Endothelial cell of umbilical vein (primary cell): ENCODE results near the gene TEN1. TPM values are rescaled to one million over a fixed set of nuclear protein-coding genes. Genes with fewer than 3 reads are reported as not detected.

Experiments used
- BruUV-seq: library from RNA; stranded (reverse); fragments of 400-500 nt; replicated peaks from 2 replicates; lab custom pipeline; 2021; lab: Mats Ljungman, UMichigan
- CTCF ChIA-PET: fragments of 300-600, 350-600 bp; sonication (Branson Sonifier 250); formaldehyde crosslinking; loops from one replicate; lab custom pipeline; 2021; ENCODE audit warnings: antibody characterized with exemption, inconsistent platforms; lab: Charles Lee
- POLR2A ChIA-PET: fragments of 300-600, 350-600 bp; sonication (Branson Sonifier 250); formaldehyde crosslinking; loops from one replicate; lab custom pipeline; 2021; ENCODE audit warnings: antibody characterized with exemption, inconsistent platforms; lab: Charles Lee
- DNase-seq: peaks from one replicate; pipeline ENCODE4 v3.0.0-alpha.2; 2011; ENCODE audit warnings: low read depth, low spot score
- FAIRE-seq: peaks from 2 replicates; lab custom pipeline; 2011; peaks lifted over from hg19 to GRCh38; lab: Jason Lieb, UNC
- H2AFZ ChIP-seq: 2 replicates; pipeline ENCODE4 v1.6.0; 2012; ENCODE audit warnings: low read depth, low read length, control low read depth, inconsistent platforms
- H3K27ac ChIP-seq: 2 replicates; pipeline ENCODE4 v1.5.1; 2011; ENCODE audit warnings: low read depth, mild to moderate bottlenecking, control low read depth, low read length, moderate library complexity; ENCODE audit not compliant: insufficient read depth
- H3K27me3 ChIP-seq, 2 experiments: 2 replicates each; pipeline versions ENCODE4 v1.6.0 to v1.6.1; 2011; ENCODE audit warnings: low read length in 2 of 2, mixed read lengths in 1 of 2; ENCODE audit not compliant: control insufficient read depth in 2 of 2, insufficient read depth in 2 of 2
- H3K36me3 ChIP-seq, 2 experiments: 2 replicates in 1 of 2; 3 replicates in 1 of 2; pipeline ENCODE4 v1.5.1; 2011; ENCODE audit warnings: low read length in 2 of 2, mild to moderate bottlenecking in 1 of 2, moderate library complexity in 1 of 2; ENCODE audit not compliant: control insufficient read depth in 2 of 2, insufficient read depth in 2 of 2; ENCODE audit errors: extremely low read depth in 1 of 2
- H3K4me1 ChIP-seq: 3 replicates; pipeline ENCODE4 v1.5.1; 2011; ENCODE audit warnings: mild to moderate bottlenecking, low read length; ENCODE audit not compliant: control insufficient read depth, insufficient read depth; ENCODE audit errors: extremely low read depth
- H3K4me2 ChIP-seq: 2 replicates; pipeline ENCODE4 v1.6.1; 2011; ENCODE audit warnings: low read length, control low read depth, mixed read lengths; ENCODE audit not compliant: insufficient read depth
- H3K4me3 ChIP-seq, 3 experiments: fragments of 200-600 bp in 1 of 3; sonication (generic), shearing (Covaris generic) in 1 of 3; replicated peaks in 1 of 3; 2 replicates each; pipeline ENCODE4 v1.5.1; 2011 to 2016; ENCODE audit warnings: control low read depth in 3 of 3, low read length in 3 of 3, mild to moderate bottlenecking in 2 of 3, inconsistent platforms in 1 of 3, low read depth in 1 of 3, moderate library complexity in 1 of 3; ENCODE audit not compliant: insufficient read depth in 1 of 3
- H3K79me2 ChIP-seq: 2 replicates; pipeline ENCODE4 v1.6.0; 2012; ENCODE audit warnings: low read length, inconsistent platforms; ENCODE audit not compliant: control insufficient read depth, insufficient read depth
- H3K9ac ChIP-seq: replicated peaks from 2 replicates; pipeline ENCODE3; 2011; ENCODE audit warnings: low read length, control low read depth; ENCODE audit not compliant: insufficient read depth; ENCODE audit errors: extremely low read depth
- H3K9me1 ChIP-seq: replicated peaks from 3 replicates; pipeline ENCODE4 v1.6.0; 2011; ENCODE audit warnings: mild to moderate bottlenecking, low read length; ENCODE audit not compliant: control insufficient read depth, insufficient read depth; ENCODE audit errors: extremely low read depth
- H3K9me3 ChIP-seq: replicated peaks from 2 replicates; pipeline ENCODE4 v1.5.1; 2012; ENCODE audit warnings: low read length, inconsistent platforms; ENCODE audit not compliant: control insufficient read depth, insufficient read depth
- H4K20me1 ChIP-seq: replicated peaks from 2 replicates; pipeline ENCODE3; 2011; ENCODE audit warnings: mild to moderate bottlenecking, low read length; ENCODE audit not compliant: control insufficient read depth, insufficient read depth; ENCODE audit errors: extremely low read depth
- EZH2 ChIP-seq: IDR thresholded peaks from 2 replicates; pipeline ENCODE4 v1.6.1; 2012; ENCODE audit warnings: borderline replicate concordance, low read depth, mild to moderate bottlenecking, moderate library complexity, low read length, inconsistent platforms; ENCODE audit not compliant: severe bottlenecking
- FOS ChIP-seq: IDR thresholded peaks from 2 replicates; pipeline ENCODE4 v1.6.1; 2011; ENCODE audit warnings: mild to moderate bottlenecking, low read length, moderate library complexity, borderline replicate concordance; ENCODE audit not compliant: insufficient read depth
- GATA2 ChIP-seq: IDR thresholded peaks from 2 replicates; pipeline ENCODE4 v1.7.0; 2011; ENCODE audit warnings: low read depth, mild to moderate bottlenecking, moderate library complexity, mixed read lengths, low read length; ENCODE audit not compliant: insufficient read length, insufficient read depth
- JUN ChIP-seq: IDR thresholded peaks from 2 replicates; pipeline ENCODE4 v1.6.1; 2011; ENCODE audit warnings: borderline replicate concordance, low read depth; ENCODE audit not compliant: insufficient read length, insufficient read depth
- MYC ChIP-seq: IDR thresholded peaks from one replicate; pipeline ENCODE4 v1.6.1; 2011; ENCODE audit warnings: mild to moderate bottlenecking, low read depth, low read length
- POLR2A ChIP-seq: IDR thresholded peaks from 2 replicates; pipeline ENCODE4 v1.6.1; 2012; ENCODE audit warnings: low read depth, mild to moderate bottlenecking, control low read depth, low read length
- POLR2AphosphoS5 ChIP-seq: IDR thresholded peaks from 2 replicates; pipeline ENCODE4 v1.6.1; 2012; ENCODE audit warnings: low read depth, mild to moderate bottlenecking, control low read depth, low read length, moderate library complexity; ENCODE audit not compliant: insufficient read depth
- dilution Hi-C: fragments of 300-500 bp; cut with MboI; formaldehyde crosslinking; loops from one replicate; pipeline ENCODE4 v1.15.0; 2019; ENCODE audit warnings: low sequenced_read_pairs; ENCODE audit not compliant: extremely low pct_ligation_motif_present
- intact Hi-C: fragments of 100-400 bp; cut with micrococcal nuclease; formaldehyde crosslinking; loops from one replicate; pipeline ENCODE4 v1.10.0; 2022
- polyA plus RNA-seq, 4 experiments: library from polyadenylated mRNA; depleted of rRNA in 3 of 4; stranded (reverse) in 3 of 4; unstranded in 1 of 4; fragments of >200 nt; gene quantifications; 2 replicates each; pipeline versions ENCODE4 v1.2.1 to v1.2.3, GENCODE V29; 2011 to 2012; ENCODE audit warnings: missing spikeins in 1 of 4
- total RNA-seq: library from RNA; stranded (reverse); gene quantifications from 2 replicates; pipeline ENCODE4 v1.2.3, GENCODE V29; 2021
- TF ChIP-seq, protein P1 (sequence below): IDR thresholded peaks from 2 replicates; pipeline ENCODE4 v1.6.1; 2011; ENCODE audit not compliant: insufficient read depth, insufficient read length
- TF ChIP-seq, protein P2 (sequence below), 2 donors: IDR thresholded peaks; 1 replicate in 1 of 2; 2 replicates in 1 of 2; pipeline ENCODE4 v1.5.1; 2011; ENCODE audit warnings: low read length in 2 of 2, mild to moderate bottlenecking in 2 of 2, moderate library complexity in 2 of 2, control low read depth in 1 of 2, inconsistent platforms in 1 of 2, low read depth in 1 of 2; ENCODE audit not compliant: insufficient read depth in 1 of 2; ENCODE audit errors: extremely low read depth in 1 of 2

The TEN1 gene
- total and polyA plus RNA-seq, 2 donors (not counting 3 experiments of a cell fraction or from before 2014, with no cell fraction given): 18.8 to 29.0 TPM

DNA sequence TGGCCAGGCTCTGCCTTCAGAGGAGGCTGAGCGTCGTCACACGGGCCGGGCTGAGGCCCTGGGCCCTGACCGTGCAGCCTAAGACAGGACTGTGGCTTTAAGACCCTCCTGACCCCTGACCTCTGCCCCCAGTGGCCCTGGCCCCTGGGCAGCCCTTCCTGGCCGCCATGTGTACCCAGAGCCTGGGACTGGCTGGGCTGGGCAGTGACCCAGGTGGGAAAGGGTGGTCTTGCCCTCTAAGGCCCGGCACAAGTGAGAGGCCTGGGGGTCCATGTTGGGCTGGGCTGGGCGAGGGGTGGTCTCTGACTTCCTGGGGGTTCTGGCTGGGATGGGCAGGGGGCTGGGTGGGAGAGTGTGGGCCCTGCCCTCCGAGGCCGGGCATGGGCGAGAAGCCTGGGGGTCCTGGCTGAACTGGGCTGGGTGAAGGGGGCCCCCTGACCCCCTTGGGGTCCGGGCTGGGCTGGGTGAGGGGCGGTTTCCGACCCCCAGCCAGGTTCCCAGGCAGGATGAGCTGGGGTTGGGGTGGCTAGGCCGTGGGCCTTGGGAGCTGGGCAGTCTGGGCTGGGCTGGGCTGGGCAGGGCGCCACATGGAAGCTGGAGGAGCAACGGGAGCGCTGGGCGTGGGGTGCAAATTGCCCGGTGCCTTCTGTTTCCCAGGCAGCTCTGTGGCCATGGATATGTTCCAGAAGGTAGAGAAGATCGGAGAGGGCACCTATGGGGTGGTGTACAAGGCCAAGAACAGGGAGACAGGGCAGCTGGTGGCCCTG lies 21.9 kb downstream of the TEN1 start, which contains the start of gene CDK3:
TSS of gene CDK3 (plus strand) at position 101 of the 767 bp plus-strand sequence. CDS start at position 672, 571 bp downstream.
- no TSS peak for BruUV-seq
- FAIRE-seq: no peak
- Histone ChIP-seq H2AFZ (no peak within 1 kb of the TSS), H4K20me1 (no peaks in the 10 kb centered on the region), H3K36me3 (peaks cover 0 to 2% of the 10 kb centered on the region in 2 experiments), H3K4me3 (no peak within 1 kb of the TSS), H3K9ac (no peak within 1 kb of the TSS), H3K79me2 (no peaks in the 10 kb centered on the region), H3K27me3 (no peaks in the 10 kb centered on the region), H3K4me2 (no peak within 1 kb of the TSS), H3K4me1 (peaks cover 3% of the 10 kb centered on the region), H3K27ac (no peak within 1 kb of the TSS), H3K9me3 (no peaks in the 10 kb centered on the region), H3K9me1 (no peaks in the 10 kb centered on the region)
- intact Hi-C loops: loop anchor here (10.0 kb wide), 1 partner anchor 226 kb away; a partner anchor contains a TSS
- no peak for DNase-seq
- ChIA-PET CTCF (interaction anchor here (0.6 to 5.8 kb wide), 16 partner anchors 9 to 336 kb away, joined by 3 to 95 read pairs (median 6); partner anchors contain the start of gene MRPL38), POLR2A (interaction anchor here (0.6 kb wide), 1 partner anchor 10 kb away, joined by 11 read pairs; no protein-coding TSS in a partner anchor)
- dilution Hi-C loops: no loop called here
- TF ChIP-seq POLR2A (no peak), EZH2 (no peak), MYC (no peak), JUN (no peak), GATA2 (no peak), POLR2AphosphoS5 (no peak), FOS (no peak)
- TF ChIP-seq, protein P1, sequence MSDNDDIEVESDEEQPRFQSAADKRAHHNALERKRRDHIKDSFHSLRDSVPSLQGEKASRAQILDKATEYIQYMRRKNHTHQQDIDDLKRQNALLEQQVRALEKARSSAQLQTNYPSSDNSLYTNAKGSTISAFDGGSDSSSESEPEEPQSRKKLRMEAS: no peak
- TF ChIP-seq, protein P2, sequence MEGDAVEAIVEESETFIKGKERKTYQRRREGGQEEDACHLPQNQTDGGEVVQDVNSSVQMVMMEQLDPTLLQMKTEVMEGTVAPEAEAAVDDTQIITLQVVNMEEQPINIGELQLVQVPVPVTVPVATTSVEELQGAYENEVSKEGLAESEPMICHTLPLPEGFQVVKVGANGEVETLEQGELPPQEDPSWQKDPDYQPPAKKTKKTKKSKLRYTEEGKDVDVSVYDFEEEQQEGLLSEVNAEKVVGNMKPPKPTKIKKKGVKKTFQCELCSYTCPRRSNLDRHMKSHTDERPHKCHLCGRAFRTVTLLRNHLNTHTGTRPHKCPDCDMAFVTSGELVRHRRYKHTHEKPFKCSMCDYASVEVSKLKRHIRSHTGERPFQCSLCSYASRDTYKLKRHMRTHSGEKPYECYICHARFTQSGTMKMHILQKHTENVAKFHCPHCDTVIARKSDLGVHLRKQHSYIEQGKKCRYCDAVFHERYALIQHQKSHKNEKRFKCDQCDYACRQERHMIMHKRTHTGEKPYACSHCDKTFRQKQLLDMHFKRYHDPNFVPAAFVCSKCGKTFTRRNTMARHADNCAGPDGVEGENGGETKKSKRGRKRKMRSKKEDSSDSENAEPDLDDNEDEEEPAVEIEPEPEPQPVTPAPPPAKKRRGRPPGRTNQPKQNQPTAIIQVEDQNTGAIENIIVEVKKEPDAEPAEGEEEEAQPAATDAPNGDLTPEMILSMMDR (IDR thresholded peaks at IDR 0.05; ENCODE audit: extremely low read depth in 1 of 2, insufficient read depth in 1 of 2, low read depth in 1 of 2, low read length in 2 of 2): no peak
